Liver (tissue), 9 donors: ENCODE data around the gene DRD1. TPM values are rescaled to one million over a fixed set of nuclear protein-coding genes. Genes with fewer than 3 reads are reported as not detected.

Experiments used
- DNase-seq: peaks from one replicate; pipeline ENCODE4 v3.0.0-alpha.2; 2017; ENCODE audit warnings: low spot score
- H3K27ac ChIP-seq, 2 donors: one replicate each; pipeline ENCODE4 v1.7.0; 2013; ENCODE audit warnings: inconsistent platforms in 2 of 2, low read length in 2 of 2, control low read depth in 1 of 2, low read depth in 1 of 2, mild to moderate bottlenecking in 1 of 2
- H3K27me3 ChIP-seq, 4 donors: one replicate each; pipeline versions ENCODE4 v1.6.1 to v1.7.0; 2013; ENCODE audit warnings: low read length in 3 of 4, inconsistent platforms in 1 of 4, mild to moderate bottlenecking in 1 of 4, moderate library complexity in 1 of 4; ENCODE audit not compliant: control insufficient read depth in 4 of 4, insufficient read depth in 4 of 4
- H3K36me3 ChIP-seq, 4 donors: one replicate each; pipeline versions ENCODE4 v1.6.1 to v1.7.0; 2013; ENCODE audit warnings: low read length in 3 of 4, mild to moderate bottlenecking in 3 of 4, low read depth in 1 of 4, moderate library complexity in 1 of 4; ENCODE audit not compliant: control insufficient read depth in 4 of 4, insufficient read depth in 3 of 4
- H3K4me1 ChIP-seq, 4 donors: one replicate each; pipeline versions ENCODE4 v1.6.1 to v1.7.0; 2013; ENCODE audit warnings: low read length in 3 of 4, mild to moderate bottlenecking in 3 of 4, moderate library complexity in 1 of 4; ENCODE audit not compliant: control insufficient read depth in 4 of 4, insufficient read depth in 4 of 4
- H3K4me3 ChIP-seq, 3 donors: one replicate each; pipeline versions ENCODE4 v1.6.1 to v1.7.0; 2013; ENCODE audit warnings: low read length in 3 of 3, control low read depth in 1 of 3, low read depth in 1 of 3, mild to moderate bottlenecking in 1 of 3
- H3K9ac ChIP-seq, 2 donors: one replicate each; pipeline ENCODE4 v1.7.0; 2013; ENCODE audit warnings: low read length in 2 of 2, mild to moderate bottlenecking in 2 of 2, moderate library complexity in 2 of 2, control low read depth in 1 of 2, low read depth in 1 of 2
- H3K9me3 ChIP-seq, 4 donors: one replicate each; pipeline versions ENCODE4 v1.6.1 to v1.7.0; 2013; ENCODE audit warnings: low read length in 3 of 4; ENCODE audit not compliant: control insufficient read depth in 4 of 4
- CTCF ChIP-seq: fragments of 150-350 bp; IDR thresholded peaks from 2 replicates; pipeline ENCODE4 v1.5.1; 2017; ENCODE audit warnings: improper control_type of control experiment, low read depth, low read length; ENCODE audit not compliant: missing input control
- EGR1 ChIP-seq, 2 donors: IDR thresholded peaks; 2 replicates each; pipeline ENCODE4 v1.6.1; 2016 to 2018; ENCODE audit warnings: antibody characterized with exemption in 2 of 2, low read depth in 2 of 2
- FOXA1 ChIP-seq: IDR thresholded peaks from 2 replicates; pipeline ENCODE4 v1.6.1; 2016; ENCODE audit warnings: antibody characterized with exemption
- FOXA2 ChIP-seq: IDR thresholded peaks from 2 replicates; pipeline ENCODE4 v1.6.1; 2016; ENCODE audit warnings: antibody characterized with exemption
- GABPA ChIP-seq, 2 donors: IDR thresholded peaks in 1 of 2; conservative IDR thresholded peaks in 1 of 2; 2 replicates each; pipeline ENCODE4 v1.6.1; 2016; ENCODE audit warnings: antibody characterized with exemption in 2 of 2, mild to moderate bottlenecking in 1 of 2, moderate library complexity in 1 of 2
- HNF4A ChIP-seq, 2 donors: conservative IDR thresholded peaks; 2 replicates each; pipeline ENCODE4 v1.6.1; 2016; ENCODE audit warnings: antibody characterized with exemption in 2 of 2, mild to moderate bottlenecking in 2 of 2
- HNF4G ChIP-seq: IDR thresholded peaks from 2 replicates; pipeline ENCODE4 v1.6.1; 2016; ENCODE audit warnings: antibody characterized with exemption
- JUND ChIP-seq, 2 donors: IDR thresholded peaks; 2 replicates each; pipeline ENCODE4 v1.6.1; 2016; ENCODE audit warnings: antibody characterized with exemption in 2 of 2
- NR2F2 ChIP-seq: IDR thresholded peaks from 2 replicates; pipeline ENCODE4 v1.6.1; 2016; ENCODE audit warnings: antibody characterized with exemption
- RAD21 ChIP-seq, 2 donors: IDR thresholded peaks; 2 replicates each; pipeline ENCODE4 v1.6.1; 2016; ENCODE audit warnings: antibody characterized with exemption in 2 of 2, mild to moderate bottlenecking in 2 of 2
- RXRA ChIP-seq, 2 donors: IDR thresholded peaks; 2 replicates each; pipeline ENCODE4 v1.6.1; 2017 to 2018; ENCODE audit warnings: antibody characterized with exemption in 2 of 2, mild to moderate bottlenecking in 1 of 2
- SP1 ChIP-seq: IDR thresholded peaks from 2 replicates; pipeline ENCODE4 v1.6.1; 2018; ENCODE audit warnings: antibody characterized with exemption, mild to moderate bottlenecking
- TAF1 ChIP-seq: conservative IDR thresholded peaks from 2 replicates; pipeline ENCODE4 v1.6.1; 2016; ENCODE audit warnings: antibody characterized with exemption, mild to moderate bottlenecking
- YY1 ChIP-seq: IDR thresholded peaks from 2 replicates; pipeline ENCODE4 v1.6.1; 2016; ENCODE audit warnings: antibody characterized with exemption, mild to moderate bottlenecking
- WGBS: extraction: QIAGEN DNeasy Blood & Tissue Kit; methylation state at CpG from one replicate; pipeline ENCODE4 v1.1.7; 2013; 5-methylcytosine and 5-hydroxymethylcytosine counted together
- polyA plus RNA-seq, 2 donors: library from polyadenylated mRNA; stranded (reverse) in 1 of 2; unstranded in 1 of 2; fragments of 200-250 nt in 1 of 2; fragments of >200 nt in 1 of 2; fragmentation: Nextera tagmentation in 1 of 2; extraction: Ambion mirVana in 1 of 2; gene quantifications; one replicate each; pipeline versions ENCODE4 v1.2.1 to v1.2.3, GENCODE V29; 2013 to 2015
- total RNA-seq, 2 donors: library from RNA; depleted of rRNA; stranded (reverse); fragments of >200 nt; gene quantifications; one replicate each; pipeline ENCODE4 v1.2.3, GENCODE V29; 2014
- TF ChIP-seq, protein P1 (sequence below): IDR thresholded peaks from 2 replicates; pipeline ENCODE4 v1.6.1; 2016; ENCODE audit warnings: antibody characterized with exemption
- TF ChIP-seq, protein P2 (sequence below): IDR thresholded peaks from 2 replicates; pipeline ENCODE4 v1.6.1; 2016; ENCODE audit warnings: antibody characterized with exemption
- TF ChIP-seq, protein P3 (sequence below): IDR thresholded peaks from 2 replicates; pipeline ENCODE4 v1.6.1; 2016; ENCODE audit warnings: antibody characterized with exemption
- TF ChIP-seq, protein P4 (sequence below): IDR thresholded peaks from 2 replicates; pipeline ENCODE4 v1.6.1; 2016; ENCODE audit warnings: antibody characterized with exemption, mild to moderate bottlenecking
- donor health status: healthy.
- donor health status: healthy.
- donor health status: healthy.
- donor health status: healthy.
- donor health status: healthy.

The DRD1 gene
- total and polyA plus RNA-seq, 4 donors = 0.05 to 0.17 TPM; not detected in 2

DNA sequence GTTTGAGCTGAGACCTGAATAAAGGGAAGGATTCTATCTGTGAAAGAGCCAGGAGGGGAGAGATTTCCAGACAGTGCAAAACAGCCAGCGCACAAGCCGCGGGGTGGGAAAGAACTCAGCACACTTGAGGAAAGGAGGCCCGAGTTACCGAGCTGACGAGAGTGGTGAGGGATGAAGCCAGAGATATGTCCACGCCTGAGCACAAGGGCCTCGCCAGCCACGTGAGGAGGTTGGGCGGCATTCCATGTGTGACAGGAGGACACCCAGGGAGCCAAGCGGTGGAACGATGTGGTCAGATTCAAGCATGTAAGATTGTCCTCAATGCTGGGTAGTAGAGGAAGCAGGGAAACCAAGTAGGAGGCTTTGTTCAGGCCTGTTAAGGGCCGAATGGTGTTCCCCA, 17.4 kb upstream of the DRD1 start:
- WGBS = 91% methylated on average over 13 of the region's 13 CpGs
- Histone ChIP-seq H3K27ac (no peak overlapping the region), H3K4me1 (peaks cover 0 to 8% (median 4%) of the 10 kb centered on the region in 4 donors), H3K9me3 (no peaks in the 10 kb centered on the region), H3K36me3 (no peaks in the 10 kb centered on the region), H3K9ac (no peak overlapping the region), H3K27me3 (no peaks in the 10 kb centered on the region), H3K4me3 (no peak overlapping the region)
- no peak for DNase-seq
- TF ChIP-seq, protein P1, sequence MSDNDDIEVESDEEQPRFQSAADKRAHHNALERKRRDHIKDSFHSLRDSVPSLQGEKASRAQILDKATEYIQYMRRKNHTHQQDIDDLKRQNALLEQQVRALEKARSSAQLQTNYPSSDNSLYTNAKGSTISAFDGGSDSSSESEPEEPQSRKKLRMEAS = no peak
- TF ChIP-seq GABPA (IDR thresholded peaks at IDR 0.05 in 1 of 2, conservative IDR thresholded peaks at IDR 0.05 in 1 of 2) (no peak), YY1 (no peak), NR2F2 (no peak), HNF4G (no peak), TAF1 (no peak), FOXA1 (no peak), HNF4A (conservative IDR thresholded peaks at IDR 0.05) (no peak), EGR1 (IDR thresholded peaks at IDR 0.05; ENCODE audit: low read depth in 2 of 2) (no peak), JUND (IDR thresholded peaks at IDR 0.05) (no peak), CTCF (no peak), RXRA (IDR thresholded peaks at IDR 0.05) (no peak), RAD21 (IDR thresholded peaks at IDR 0.05) (no peak), FOXA2 (no peak)
- TF ChIP-seq, protein P2, sequence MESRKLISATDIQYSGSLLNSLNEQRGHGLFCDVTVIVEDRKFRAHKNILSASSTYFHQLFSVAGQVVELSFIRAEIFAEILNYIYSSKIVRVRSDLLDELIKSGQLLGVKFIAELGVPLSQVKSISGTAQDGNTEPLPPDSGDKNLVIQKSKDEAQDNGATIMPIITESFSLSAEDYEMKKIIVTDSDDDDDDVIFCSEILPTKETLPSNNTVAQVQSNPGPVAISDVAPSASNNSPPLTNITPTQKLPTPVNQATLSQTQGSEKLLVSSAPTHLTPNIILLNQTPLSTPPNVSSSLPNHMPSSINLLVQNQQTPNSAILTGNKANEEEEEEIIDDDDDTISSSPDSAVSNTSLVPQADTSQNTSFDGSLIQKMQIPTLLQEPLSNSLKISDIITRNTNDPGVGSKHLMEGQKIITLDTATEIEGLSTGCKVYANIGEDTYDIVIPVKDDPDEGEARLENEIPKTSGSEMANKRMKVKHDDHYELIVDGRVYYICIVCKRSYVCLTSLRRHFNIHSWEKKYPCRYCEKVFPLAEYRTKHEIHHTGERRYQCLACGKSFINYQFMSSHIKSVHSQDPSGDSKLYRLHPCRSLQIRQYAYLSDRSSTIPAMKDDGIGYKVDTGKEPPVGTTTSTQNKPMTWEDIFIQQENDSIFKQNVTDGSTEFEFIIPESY = no peak
- TF ChIP-seq, protein P3, sequence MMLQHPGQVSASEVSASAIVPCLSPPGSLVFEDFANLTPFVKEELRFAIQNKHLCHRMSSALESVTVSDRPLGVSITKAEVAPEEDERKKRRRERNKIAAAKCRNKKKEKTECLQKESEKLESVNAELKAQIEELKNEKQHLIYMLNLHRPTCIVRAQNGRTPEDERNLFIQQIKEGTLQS = no peak
- TF ChIP-seq, protein P4, sequence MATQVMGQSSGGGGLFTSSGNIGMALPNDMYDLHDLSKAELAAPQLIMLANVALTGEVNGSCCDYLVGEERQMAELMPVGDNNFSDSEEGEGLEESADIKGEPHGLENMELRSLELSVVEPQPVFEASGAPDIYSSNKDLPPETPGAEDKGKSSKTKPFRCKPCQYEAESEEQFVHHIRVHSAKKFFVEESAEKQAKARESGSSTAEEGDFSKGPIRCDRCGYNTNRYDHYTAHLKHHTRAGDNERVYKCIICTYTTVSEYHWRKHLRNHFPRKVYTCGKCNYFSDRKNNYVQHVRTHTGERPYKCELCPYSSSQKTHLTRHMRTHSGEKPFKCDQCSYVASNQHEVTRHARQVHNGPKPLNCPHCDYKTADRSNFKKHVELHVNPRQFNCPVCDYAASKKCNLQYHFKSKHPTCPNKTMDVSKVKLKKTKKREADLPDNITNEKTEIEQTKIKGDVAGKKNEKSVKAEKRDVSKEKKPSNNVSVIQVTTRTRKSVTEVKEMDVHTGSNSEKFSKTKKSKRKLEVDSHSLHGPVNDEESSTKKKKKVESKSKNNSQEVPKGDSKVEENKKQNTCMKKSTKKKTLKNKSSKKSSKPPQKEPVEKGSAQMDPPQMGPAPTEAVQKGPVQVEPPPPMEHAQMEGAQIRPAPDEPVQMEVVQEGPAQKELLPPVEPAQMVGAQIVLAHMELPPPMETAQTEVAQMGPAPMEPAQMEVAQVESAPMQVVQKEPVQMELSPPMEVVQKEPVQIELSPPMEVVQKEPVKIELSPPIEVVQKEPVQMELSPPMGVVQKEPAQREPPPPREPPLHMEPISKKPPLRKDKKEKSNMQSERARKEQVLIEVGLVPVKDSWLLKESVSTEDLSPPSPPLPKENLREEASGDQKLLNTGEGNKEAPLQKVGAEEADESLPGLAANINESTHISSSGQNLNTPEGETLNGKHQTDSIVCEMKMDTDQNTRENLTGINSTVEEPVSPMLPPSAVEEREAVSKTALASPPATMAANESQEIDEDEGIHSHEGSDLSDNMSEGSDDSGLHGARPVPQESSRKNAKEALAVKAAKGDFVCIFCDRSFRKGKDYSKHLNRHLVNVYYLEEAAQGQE = no peak

DNA sequence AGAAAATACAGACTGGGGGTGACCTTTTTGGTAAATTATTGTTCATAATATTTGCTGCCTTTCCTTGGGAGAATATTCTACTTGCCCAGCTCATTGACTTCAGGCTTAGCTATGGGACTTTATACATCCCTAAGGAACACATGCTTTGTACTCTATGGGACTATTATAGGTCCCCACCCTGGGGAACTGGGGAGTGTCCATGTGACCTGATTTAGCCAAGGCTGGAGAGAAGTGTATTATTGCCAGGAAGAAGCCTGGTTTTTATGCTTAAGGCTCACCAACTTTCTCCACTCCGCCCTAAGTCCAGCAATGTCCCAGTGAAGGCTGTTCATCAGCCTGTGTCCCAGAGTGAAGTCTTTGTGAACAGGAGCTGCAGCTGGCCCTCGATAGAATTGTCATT, 16.6 kb upstream of the DRD1 start:
- Histone ChIP-seq H3K27ac (no peak overlapping the region), H3K4me3 (no peak overlapping the region), H3K27me3 (no peaks in the 10 kb centered on the region), H3K4me1 (peaks cover 0 to 5% (median 2%) of the 10 kb centered on the region in 4 donors), H3K9ac (no peak overlapping the region), H3K36me3 (no peaks in the 10 kb centered on the region), H3K9me3 (no peaks in the 10 kb centered on the region)
- DNase-seq = no peak
- 75% methylated on average over 2 of the region's 2 CpGs for WGBS
- TF ChIP-seq EGR1 (IDR thresholded peaks at IDR 0.05; ENCODE audit: low read depth in 2 of 2) (no peak), RAD21 (IDR thresholded peaks at IDR 0.05) (no peak), CTCF (no peak), GABPA (IDR thresholded peaks at IDR 0.05 in 1 of 2, conservative IDR thresholded peaks at IDR 0.05 in 1 of 2) (no peak), NR2F2 (no peak), RXRA (IDR thresholded peaks at IDR 0.05) (no peak), YY1 (no peak), FOXA2 (no peak), JUND (IDR thresholded peaks at IDR 0.05) (no peak), SP1 (no peak)
- TF ChIP-seq, protein P2 = no peak
